SK-N-SH treated with all-trans-retinoic acid at 6 μM for 48 hours (cell line): ENCODE data around the gene ARHGEF16.

Source experiments
- ATAC-seq: fragments of 200-7000 bp; cut with Tn5 transposase; 3 replicates; pipeline ENCODE4 v1.9.1; 2020; ENCODE audit warnings: mild to moderate bottlenecking, moderate library complexity
- ARNTL ChIP-seq: fragments of 450-650 bp; formaldehyde crosslinking; IDR thresholded peaks from 2 replicates; pipeline ENCODE4 v1.5.0; 2020; ENCODE audit warnings: low read depth, mild to moderate bottlenecking, moderate library complexity, borderline replicate concordance
- BACH2 ChIP-seq: fragments of 250-450 bp; sonication (Bioruptor Pico); IDR thresholded peaks from 2 replicates; pipeline ENCODE4 v1.9.0; 2021; ENCODE audit warnings: mild to moderate bottlenecking, borderline replicate concordance
- CREB5 ChIP-seq: fragments of 250-450 bp; sonication (Bioruptor Pico); IDR thresholded peaks from 2 replicates; pipeline ENCODE4 v1.5.1; 2020; ENCODE audit warnings: low read depth, mild to moderate bottlenecking, moderate library complexity
- CSDC2 ChIP-seq: fragments of 250-450 bp; sonication (Bioruptor Pico); IDR thresholded peaks from 2 replicates; pipeline ENCODE4 v1.5.0; 2020; ENCODE audit warnings: mild to moderate bottlenecking, moderate library complexity
- GLIS3 ChIP-seq: fragments of 250-450 bp; sonication (Bioruptor Pico); IDR thresholded peaks from 2 replicates; pipeline ENCODE4 v1.5.0; 2020; ENCODE audit warnings: mild to moderate bottlenecking, moderate library complexity
- ISL1 ChIP-seq: fragments of 250-450 bp; sonication (Bioruptor Pico); IDR thresholded peaks from 2 replicates; pipeline ENCODE4 v2.1.2; 2022; ENCODE audit warnings: mild to moderate bottlenecking, moderate library complexity
- OSR1 ChIP-seq: fragments of 250-450 bp; sonication (Bioruptor Pico); IDR thresholded peaks from 2 replicates; pipeline ENCODE4 v1.8.0; 2022; ENCODE audit warnings: moderate library complexity, mild to moderate bottlenecking, inconsistent platforms
- PPARA ChIP-seq: fragments of 250-450 bp; sonication (Bioruptor Pico); IDR thresholded peaks from 2 replicates; pipeline ENCODE4 v1.5.0; 2020; ENCODE audit warnings: mild to moderate bottlenecking, borderline replicate concordance
- RARB ChIP-seq: fragments of 250-450 bp; sonication (Bioruptor Pico); IDR thresholded peaks from 2 replicates; pipeline ENCODE4 v1.8.0; 2021; ENCODE audit warnings: mild to moderate bottlenecking, moderate library complexity
- SNAI2 ChIP-seq: fragments of 250-450 bp; sonication (Bioruptor Pico); IDR thresholded peaks from 2 replicates; pipeline ENCODE4 v1.5.0; 2020; ENCODE audit warnings: mild to moderate bottlenecking, moderate library complexity
- TCF4 ChIP-seq: fragments of 250-450 bp; sonication (Bioruptor Pico); IDR thresholded peaks from 2 replicates; pipeline ENCODE4 v1.8.0; 2021; ENCODE audit warnings: mild to moderate bottlenecking, moderate library complexity, borderline replicate concordance
- TOX ChIP-seq: fragments of 250-450 bp; sonication (Bioruptor Pico); IDR thresholded peaks from 2 replicates; pipeline ENCODE4 v1.8.0; 2021; ENCODE audit warnings: mild to moderate bottlenecking, moderate library complexity, borderline replicate concordance
- TSHZ2 ChIP-seq: fragments of 250-450 bp; sonication (Bioruptor Pico); IDR thresholded peaks from 2 replicates; pipeline ENCODE4 v1.5.0; 2020; ENCODE audit warnings: mild to moderate bottlenecking, moderate library complexity
- ZFP3 ChIP-seq: fragments of 250-450 bp; sonication (Bioruptor Pico); IDR thresholded peaks from 2 replicates; pipeline ENCODE4 v1.5.0; 2020; ENCODE audit warnings: mild to moderate bottlenecking, moderate library complexity
- ZFP30 ChIP-seq: fragments of 450-650 bp; formaldehyde crosslinking; IDR thresholded peaks from 2 replicates; pipeline ENCODE4 v1.5.0; 2022; ENCODE audit warnings: mild to moderate bottlenecking, moderate library complexity
- ZNF565 ChIP-seq: fragments of 450-650 bp; formaldehyde crosslinking; conservative IDR thresholded peaks from 2 replicates; pipeline ENCODE4 v1.5.0; 2020; ENCODE audit warnings: low read depth, mild to moderate bottlenecking, moderate library complexity
- ZNF70 ChIP-seq: fragments of 450-650 bp; formaldehyde crosslinking; IDR thresholded peaks from 2 replicates; pipeline ENCODE4 v1.5.0; 2020; ENCODE audit warnings: mild to moderate bottlenecking, moderate library complexity
- ZNF8 ChIP-seq: fragments of 450-650 bp; formaldehyde crosslinking; IDR thresholded peaks from 2 replicates; pipeline ENCODE4 v1.5.0; 2020; ENCODE audit warnings: mild to moderate bottlenecking, moderate library complexity
- TF ChIP-seq, protein P1 (sequence below): fragments of 250-450 bp; sonication (Bioruptor Pico); IDR thresholded peaks from 2 replicates; pipeline ENCODE4 v1.8.0; 2021; ENCODE audit warnings: low read depth, mild to moderate bottlenecking, moderate library complexity, borderline replicate concordance
- TF ChIP-seq, protein P2 (sequence below): fragments of 250-450 bp; sonication (Bioruptor Pico); IDR thresholded peaks from 2 replicates; pipeline ENCODE4 v1.8.0; 2020; ENCODE audit warnings: mild to moderate bottlenecking, moderate library complexity, borderline replicate concordance
- TF ChIP-seq, protein P3 (sequence below): fragments of 250-450 bp; sonication (Bioruptor Pico); IDR thresholded peaks from 2 replicates; pipeline ENCODE4 v1.5.1; 2021; ENCODE audit warnings: mild to moderate bottlenecking, moderate library complexity

ARHGEF16 gene

DNA sequence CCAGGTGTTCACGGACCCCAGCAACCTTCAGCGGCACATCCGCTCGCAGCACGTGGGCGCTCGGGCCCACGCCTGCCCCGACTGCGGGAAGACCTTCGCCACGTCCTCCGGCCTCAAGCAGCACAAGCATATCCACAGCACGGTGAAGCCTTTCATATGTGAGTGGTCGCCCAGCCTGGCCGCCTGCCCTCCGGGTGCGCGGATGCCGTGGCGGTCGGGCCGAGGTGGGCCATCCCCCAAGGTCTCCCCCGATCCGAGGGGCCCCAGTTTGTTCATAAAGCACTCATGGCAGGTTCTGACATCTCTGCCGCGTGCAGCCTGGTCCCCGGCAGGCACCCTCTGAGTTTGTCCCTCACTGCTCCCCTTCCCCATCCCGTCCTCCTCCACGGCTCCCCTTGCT is 49.0 kb upstream of the ARHGEF16 start:
- no peak for ATAC-seq
- no peak for TF ChIP-seq GLIS3 (CRISPR knock-in tag)
- no peak for TF ChIP-seq ZFP30 (CRISPR knock-in tag)
- TF ChIP-seq TOX: no peak
- TF ChIP-seq ZFP3 (CRISPR knock-in tag): no peak
- TF ChIP-seq TCF4 (CRISPR knock-in tag): no peak
- no peak for TF ChIP-seq TSHZ2
- no peak for TF ChIP-seq CREB5 (CRISPR knock-in tag)
- no peak for TF ChIP-seq CSDC2
- TF ChIP-seq, protein P1, sequence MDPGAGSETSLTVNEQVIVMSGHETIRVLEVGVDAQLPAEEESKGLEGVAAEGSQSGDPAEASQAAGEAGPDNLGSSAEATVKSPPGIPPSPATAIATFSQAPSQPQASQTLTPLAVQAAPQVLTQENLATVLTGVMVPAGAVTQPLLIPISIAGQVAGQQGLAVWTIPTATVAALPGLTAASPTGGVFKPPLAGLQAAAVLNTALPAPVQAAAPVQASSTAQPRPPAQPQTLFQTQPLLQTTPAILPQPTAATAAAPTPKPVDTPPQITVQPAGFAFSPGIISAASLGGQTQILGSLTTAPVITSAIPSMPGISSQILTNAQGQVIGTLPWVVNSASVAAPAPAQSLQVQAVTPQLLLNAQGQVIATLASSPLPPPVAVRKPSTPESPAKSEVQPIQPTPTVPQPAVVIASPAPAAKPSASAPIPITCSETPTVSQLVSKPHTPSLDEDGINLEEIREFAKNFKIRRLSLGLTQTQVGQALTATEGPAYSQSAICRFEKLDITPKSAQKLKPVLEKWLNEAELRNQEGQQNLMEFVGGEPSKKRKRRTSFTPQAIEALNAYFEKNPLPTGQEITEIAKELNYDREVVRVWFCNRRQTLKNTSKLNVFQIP (CRISPR knock-in tag): no peak
- no peak for TF ChIP-seq ARNTL (CRISPR knock-in tag)
- TF ChIP-seq, protein P2, sequence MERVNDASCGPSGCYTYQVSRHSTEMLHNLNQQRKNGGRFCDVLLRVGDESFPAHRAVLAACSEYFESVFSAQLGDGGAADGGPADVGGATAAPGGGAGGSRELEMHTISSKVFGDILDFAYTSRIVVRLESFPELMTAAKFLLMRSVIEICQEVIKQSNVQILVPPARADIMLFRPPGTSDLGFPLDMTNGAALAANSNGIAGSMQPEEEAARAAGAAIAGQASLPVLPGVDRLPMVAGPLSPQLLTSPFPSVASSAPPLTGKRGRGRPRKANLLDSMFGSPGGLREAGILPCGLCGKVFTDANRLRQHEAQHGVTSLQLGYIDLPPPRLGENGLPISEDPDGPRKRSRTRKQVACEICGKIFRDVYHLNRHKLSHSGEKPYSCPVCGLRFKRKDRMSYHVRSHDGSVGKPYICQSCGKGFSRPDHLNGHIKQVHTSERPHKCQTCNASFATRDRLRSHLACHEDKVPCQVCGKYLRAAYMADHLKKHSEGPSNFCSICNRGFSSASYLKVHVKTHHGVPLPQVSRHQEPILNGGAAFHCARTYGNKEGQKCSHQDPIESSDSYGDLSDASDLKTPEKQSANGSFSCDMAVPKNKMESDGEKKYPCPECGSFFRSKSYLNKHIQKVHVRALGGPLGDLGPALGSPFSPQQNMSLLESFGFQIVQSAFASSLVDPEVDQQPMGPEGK (CRISPR knock-in tag): no peak
- no peak for TF ChIP-seq ZNF70 (CRISPR knock-in tag)
- no peak for TF ChIP-seq ZNF8 (CRISPR knock-in tag)
- TF ChIP-seq RARB: no peak
- no peak for TF ChIP-seq ISL1
- TF ChIP-seq PPARA (CRISPR knock-in tag): no peak
- TF ChIP-seq, all 23 proteins: peak for 0

- TF ChIP-seq ZNF8 (CRISPR knock-in tag) (no peak), RARB (no peak)
- ATAC-seq: no peak
Observed at GRCh38 chr1:3405974-3406867, 48.2 kb upstream of the ARHGEF16 start.

- ATAC-seq: no peak
- no peak for TF ChIP-seq GLIS3 (CRISPR knock-in tag)
Observed at GRCh38 chr1:3407021-3407420, 47.4 kb upstream of the ARHGEF16 start.

GRCh38 chr1:3408751-3409266 is 45.7 kb upstream of the ARHGEF16 start:
- no peak for ATAC-seq
- TF ChIP-seq OSR1: no peak
- TF ChIP-seq SNAI2 (CRISPR knock-in tag): no peak
- no peak for TF ChIP-seq TCF4 (CRISPR knock-in tag)
- no peak for TF ChIP-seq GLIS3 (CRISPR knock-in tag)
- TF ChIP-seq ISL1: no peak
- TF ChIP-seq, protein P2 (CRISPR knock-in tag): no peak
- no peak for TF ChIP-seq ZFP30 (CRISPR knock-in tag)
- no peak for TF ChIP-seq PPARA (CRISPR knock-in tag)
- TF ChIP-seq ZFP3 (CRISPR knock-in tag): no peak
- no peak for TF ChIP-seq ZNF8 (CRISPR knock-in tag)
- TF ChIP-seq ZNF565 (CRISPR knock-in tag): no peak
- no peak for TF ChIP-seq RARB
- no peak for TF ChIP-seq BACH2
- no peak for TF ChIP-seq ZNF70 (CRISPR knock-in tag)
- TF ChIP-seq TOX: no peak
- TF ChIP-seq, protein P3, sequence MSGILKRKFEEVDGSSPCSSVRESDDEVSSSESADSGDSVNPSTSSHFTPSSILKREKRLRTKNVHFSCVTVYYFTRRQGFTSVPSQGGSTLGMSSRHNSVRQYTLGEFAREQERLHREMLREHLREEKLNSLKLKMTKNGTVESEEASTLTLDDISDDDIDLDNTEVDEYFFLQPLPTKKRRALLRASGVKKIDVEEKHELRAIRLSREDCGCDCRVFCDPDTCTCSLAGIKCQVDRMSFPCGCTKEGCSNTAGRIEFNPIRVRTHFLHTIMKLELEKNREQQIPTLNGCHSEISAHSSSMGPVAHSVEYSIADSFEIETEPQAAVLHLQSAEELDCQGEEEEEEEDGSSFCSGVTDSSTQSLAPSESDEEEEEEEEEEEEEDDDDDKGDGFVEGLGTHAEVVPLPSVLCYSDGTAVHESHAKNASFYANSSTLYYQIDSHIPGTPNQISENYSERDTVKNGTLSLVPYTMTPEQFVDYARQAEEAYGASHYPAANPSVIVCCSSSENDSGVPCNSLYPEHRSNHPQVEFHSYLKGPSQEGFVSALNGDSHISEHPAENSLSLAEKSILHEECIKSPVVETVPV (CRISPR knock-in tag): no peak
- no peak for TF ChIP-seq CREB5 (CRISPR knock-in tag)
